HG03135 (cell line): ENCODE data around the gene AGAP3.

ENCODE experiments used
- ATAC-seq: cut with Tn5 transposase; IDR thresholded peaks from one replicate; pipeline ENCODE4 v1.9.1; 2021; ENCODE audit warnings: mild to moderate bottlenecking, moderate library complexity; ENCODE audit not compliant: unreplicated experiment

AGAP3 gene

GRCh38 chr7:151087245-151088018 is 1.2 kb downstream of the AGAP3 start:
- no peak for ATAC-seq

DNA sequence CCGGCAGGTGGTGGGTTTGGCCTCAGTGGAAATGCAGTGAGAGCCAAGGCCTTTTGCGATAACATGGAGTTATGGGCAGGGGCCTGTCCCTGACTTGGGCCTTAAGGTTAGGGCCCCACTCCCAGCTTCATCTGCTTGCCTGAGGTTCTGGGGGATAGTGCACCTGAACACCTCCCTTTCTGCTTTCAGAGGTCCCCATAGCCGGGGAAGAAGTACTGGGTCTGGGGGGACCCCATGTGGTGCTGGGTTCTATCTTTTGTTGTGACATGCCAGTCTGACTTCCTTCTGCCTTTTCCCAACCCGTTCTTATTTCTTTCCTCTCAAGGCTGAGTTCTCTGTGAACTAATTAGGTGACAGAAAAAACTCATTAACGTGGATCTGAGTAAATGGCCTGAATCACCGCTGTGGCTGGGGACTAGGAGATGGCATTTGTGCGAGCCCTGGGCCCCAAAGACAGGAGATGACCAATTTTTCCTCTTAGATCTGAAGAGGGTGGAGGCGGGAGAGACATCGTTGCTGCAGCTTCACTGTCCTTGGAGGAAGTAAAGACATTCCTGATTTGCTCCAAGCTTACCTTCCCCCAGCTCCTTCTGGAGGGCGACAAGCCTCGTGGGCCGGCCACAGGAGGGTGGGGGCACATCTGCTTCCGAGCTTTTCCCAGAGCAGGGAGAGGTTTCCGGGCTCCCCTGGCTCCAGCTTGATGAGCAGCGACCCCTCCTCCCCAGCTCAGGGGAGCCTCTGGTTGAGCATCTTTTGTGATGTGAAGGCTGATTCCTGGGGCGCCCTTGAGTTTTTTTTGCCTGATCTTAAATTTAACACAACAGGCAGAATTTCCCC is 2.0 kb downstream of the AGAP3 start:
- ATAC-seq: no peak

DNA sequence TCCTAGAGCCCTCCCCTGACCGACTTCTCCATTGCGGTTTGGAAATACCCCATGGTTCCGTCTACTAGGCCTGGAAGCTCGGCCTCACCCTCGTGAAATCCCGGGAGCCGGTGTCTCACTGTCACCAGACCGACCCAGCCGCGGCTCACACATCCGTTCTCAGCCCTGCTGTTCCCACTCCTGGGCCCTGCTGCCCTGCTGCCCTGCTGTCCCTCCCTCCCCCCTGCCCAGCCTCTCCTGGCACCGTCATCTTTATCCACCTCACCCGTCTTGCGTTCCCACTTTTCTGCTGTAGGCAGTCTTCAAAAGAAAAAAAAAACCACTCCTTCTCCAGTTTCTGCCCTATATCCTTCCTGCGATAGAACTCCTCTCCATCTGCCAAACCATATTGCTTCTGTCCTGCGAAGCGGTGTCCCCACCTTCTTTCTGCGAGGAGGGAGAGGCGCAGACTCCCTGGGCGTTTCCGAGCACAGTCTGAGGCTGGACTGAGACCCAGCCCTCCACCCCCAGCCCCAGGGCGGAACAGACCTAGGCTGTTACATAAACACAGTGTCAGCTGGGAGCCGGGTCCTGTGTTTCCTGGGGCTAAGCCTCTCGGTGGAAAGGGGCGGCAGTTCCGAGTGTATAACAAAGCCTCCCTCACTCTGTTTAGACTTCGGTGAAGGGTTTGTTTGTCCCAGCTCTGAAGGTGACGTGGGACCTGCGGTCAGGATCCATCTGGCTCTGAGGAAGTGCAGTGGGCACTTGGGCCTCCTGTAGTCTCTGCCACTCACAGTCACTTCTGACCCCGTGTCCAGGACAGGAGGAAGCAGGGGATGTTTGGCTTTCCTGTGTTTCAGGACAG is 2.8 kb downstream of the AGAP3 start:
- ATAC-seq: no peak

GRCh38 chr7:151089893-151090730 is 3.8 kb downstream of the AGAP3 start:
- ATAC-seq: no peak

GRCh38 chr7:151091003-151091402 is 4.7 kb downstream of the AGAP3 start:
- no peak for ATAC-seq

GRCh38 chr7:151091431-151091830 is 5.2 kb downstream of the AGAP3 start:
- no peak for ATAC-seq

DNA sequence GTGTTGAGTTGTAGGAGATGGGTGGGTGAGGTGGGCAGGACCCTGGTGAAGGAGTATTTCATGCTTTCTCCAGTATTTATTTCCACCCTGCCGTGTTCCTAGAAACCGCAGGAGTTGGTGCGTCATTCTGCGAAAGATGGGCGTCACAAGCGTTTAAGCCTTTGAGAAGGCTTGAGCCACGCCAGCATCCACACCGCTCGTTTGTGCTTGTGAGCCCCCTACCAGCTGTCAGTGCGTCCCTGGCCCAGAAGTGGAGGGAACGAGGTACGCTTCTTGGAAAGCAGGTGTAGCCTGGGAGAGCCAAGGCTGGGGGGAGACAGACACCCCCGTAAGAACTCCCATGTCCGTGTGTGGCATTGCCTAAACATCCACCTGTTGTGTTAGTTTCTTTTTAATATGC is 5.7 kb downstream of the AGAP3 start:
- ATAC-seq: no peak

GRCh38 chr7:151093748-151094147 is 7.5 kb downstream of the AGAP3 start:
- ATAC-seq: no peak

- no peak for ATAC-seq
Observed at GRCh38 chr7:151094675-151095074, 8.4 kb downstream of the AGAP3 start.

DNA sequence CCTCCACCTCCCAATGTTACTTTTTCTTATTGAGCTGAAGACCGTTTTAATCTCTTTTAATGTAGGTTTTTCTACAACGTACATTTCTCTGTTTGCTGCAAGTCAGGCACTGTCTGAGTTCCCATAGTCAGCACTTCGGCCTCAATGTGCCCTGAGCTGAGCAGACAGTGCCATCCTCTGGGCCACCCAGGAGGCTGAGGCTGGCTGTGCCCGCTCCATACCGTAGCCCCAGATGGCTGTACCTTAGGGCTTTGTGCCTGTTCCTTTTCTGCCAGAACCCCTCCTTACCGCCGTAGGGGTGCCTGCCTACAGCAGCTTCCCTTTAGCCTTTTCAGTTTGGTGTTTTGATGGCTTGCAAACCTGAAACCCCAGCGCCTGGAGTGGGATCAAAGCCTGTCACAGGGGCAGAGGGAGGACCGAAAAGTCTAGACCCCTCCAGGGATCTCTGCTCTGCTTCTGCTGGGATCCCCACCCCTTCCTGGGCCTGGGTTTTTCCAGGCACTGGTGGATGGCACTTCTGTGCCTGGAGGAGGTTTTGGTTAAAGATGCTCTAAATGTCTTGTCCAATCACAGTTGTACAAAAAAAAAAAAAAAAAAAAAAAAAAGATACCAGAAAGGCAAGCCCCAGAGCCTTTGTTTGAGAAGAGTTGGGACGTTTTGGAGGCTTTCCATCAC is 9.0 kb downstream of the AGAP3 start:
- ATAC-seq: no peak

DNA sequence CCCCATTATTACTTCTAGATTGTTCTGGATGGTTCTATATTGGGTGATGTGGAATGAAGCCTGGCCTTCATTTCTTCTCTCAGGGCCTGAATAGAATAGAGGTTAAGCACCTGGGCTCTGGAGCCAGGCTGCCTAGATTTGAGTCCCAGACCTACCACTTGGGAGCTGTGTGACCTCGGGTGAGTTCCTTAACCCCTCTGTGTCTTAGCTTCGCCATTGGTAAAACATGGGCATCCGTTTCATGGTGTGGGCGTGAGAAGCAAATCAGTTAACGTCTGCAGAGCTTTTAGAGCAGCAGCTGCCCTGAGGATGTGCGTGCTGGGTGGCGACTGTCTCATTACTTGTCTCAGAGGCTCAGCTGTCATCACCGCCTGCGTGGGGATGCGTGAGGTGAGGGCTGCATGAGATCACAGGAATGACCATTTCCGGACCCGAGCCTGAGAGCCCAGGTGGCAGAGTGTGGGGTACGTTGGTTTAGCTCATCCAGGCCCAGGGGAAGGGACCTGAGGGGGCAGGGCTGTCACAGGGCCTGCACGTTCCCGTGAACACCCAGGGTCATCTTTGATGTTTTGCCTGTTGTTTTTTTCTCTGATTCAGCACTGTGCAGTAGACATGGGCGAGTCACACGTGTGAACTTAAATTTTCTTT is 9.7 kb downstream of the AGAP3 start:
- no peak for ATAC-seq

GRCh38 chr7:151099486-151100211 is 13.4 kb downstream of the AGAP3 start:
- no peak for ATAC-seq

DNA sequence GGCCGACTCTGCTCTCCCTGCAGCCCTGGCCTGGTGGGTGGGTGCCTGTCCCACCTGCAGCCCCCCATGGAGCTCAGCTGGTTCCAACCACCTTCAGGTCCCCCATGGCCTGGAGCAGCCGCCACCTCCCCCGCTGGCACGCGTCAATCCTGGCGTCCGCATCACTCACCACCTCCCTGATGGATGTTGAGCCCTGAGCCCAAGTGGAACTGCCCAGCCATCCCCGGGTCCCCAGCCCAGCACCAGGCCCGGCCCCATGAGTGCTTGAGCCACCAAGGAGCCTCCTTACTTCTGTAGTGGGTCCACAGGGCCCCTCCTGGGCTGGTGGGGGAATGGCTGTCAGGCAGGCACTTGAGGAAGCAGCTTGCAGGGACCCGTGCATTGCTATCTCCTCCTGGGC is 14.6 kb downstream of the AGAP3 start:
- no peak for ATAC-seq

GRCh38 chr7:151101621-151102396 is 15.5 kb downstream of the AGAP3 start:
- ATAC-seq: no peak

DNA sequence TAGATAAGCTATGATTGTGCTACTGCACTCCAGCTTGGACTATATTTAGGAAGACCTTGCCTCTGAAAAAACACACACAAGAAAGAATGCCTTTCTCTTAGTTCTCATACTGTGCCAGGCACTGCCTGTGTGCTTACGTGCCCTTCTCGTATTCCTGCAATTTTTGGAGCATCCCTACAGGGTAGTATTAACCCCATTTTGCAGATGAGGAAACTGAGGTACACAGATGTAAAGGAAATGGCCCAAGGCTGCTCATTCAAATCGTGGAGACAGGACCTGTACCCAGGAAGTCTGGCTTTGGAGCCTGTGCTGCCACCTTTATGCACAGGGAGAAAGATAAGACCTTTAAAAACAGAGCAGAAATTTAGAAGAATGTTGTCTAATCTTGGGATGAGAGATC is 16.7 kb downstream of the AGAP3 start:
- ATAC-seq: no peak

DNA sequence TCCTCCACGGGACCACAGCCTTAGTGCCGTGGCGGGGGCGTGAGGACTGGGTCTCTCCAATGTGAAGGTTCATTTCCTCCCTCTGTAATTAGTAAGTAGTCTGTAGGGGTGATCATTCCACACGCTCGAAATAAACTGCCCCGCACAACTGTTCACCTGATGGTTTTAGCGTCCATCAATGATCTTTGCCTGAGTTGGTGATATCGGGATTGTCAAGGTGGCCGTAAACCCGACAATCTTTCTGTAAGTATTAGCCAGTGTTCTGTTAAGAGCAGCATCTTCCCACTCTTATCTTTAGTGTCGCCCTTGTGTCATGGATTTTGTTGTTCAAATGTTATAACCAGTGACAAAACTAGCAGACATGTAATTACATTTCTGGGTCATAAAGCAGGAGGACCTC is 17.7 kb downstream of the AGAP3 start:
- no peak for ATAC-seq

GRCh38 chr7:151104411-151105235 is 18.3 kb downstream of the AGAP3 start:
- no peak for ATAC-seq
